Stomach (tissue), 9 donors: ENCODE data around the gene COL1A1. TPM values are rescaled to one million over a fixed set of nuclear protein-coding genes. Genes with fewer than 3 reads are reported as not detected.

Source experiments
- DNase-seq, 2 donors: peaks; one replicate each; pipeline versions ENCODE4 v3.0.0 to v3.0.0-alpha.2; 2013 to 2019
- H3K27ac ChIP-seq, 5 donors: fragments of 200-600 bp in 4 of 5; sonication (generic) in 4 of 5; one replicate each; pipeline ENCODE4 v1.5.1; 2013 to 2019; ENCODE audit warnings: mild to moderate bottlenecking in 1 of 5, moderate library complexity in 1 of 5
- H3K27me3 ChIP-seq, 3 donors: fragments of 200-600 bp; sonication (generic); one replicate each; pipeline ENCODE4 v1.5.1; 2017 to 2019; ENCODE audit warnings: mixed run types in 1 of 3
- H3K36me3 ChIP-seq, 4 donors: fragments of 200-600 bp; sonication (generic); 1 replicate in 3 of 4; 2 replicates in 1 of 4; pipeline ENCODE4 v1.5.1; 2016 to 2019
- H3K4me1 ChIP-seq, 4 donors: fragments of 200-600 bp; sonication (generic); one replicate each; pipeline ENCODE4 v1.5.1; 2016 to 2019
- H3K4me3 ChIP-seq, 4 donors: fragments of 200-600 bp; sonication (generic) in 3 of 4; one replicate each; pipeline ENCODE4 v1.5.1; 2016 to 2019; ENCODE audit warnings: mild to moderate bottlenecking in 1 of 4
- H3K9me3 ChIP-seq, 4 donors: fragments of 200-600 bp; sonication (generic); one replicate each; pipeline ENCODE4 v1.5.1; 2016 to 2019
- EP300 ChIP-seq: sonication (generic); formaldehyde crosslinking; IDR thresholded peaks from one replicate; pipeline ENCODE4 v1.6.1; 2017; ENCODE audit warnings: antibody characterized with exemption
- POLR2A ChIP-seq, 4 donors: fragments of 450-650 bp; IDR thresholded peaks; one replicate each; pipeline ENCODE4 v1.6.1; 2016; ENCODE audit warnings: antibody characterized with exemption in 4 of 4, control low read depth in 2 of 4, mild to moderate bottlenecking in 1 of 4, moderate library complexity in 1 of 4
- POLR2AphosphoS5 ChIP-seq, 3 donors: sonication (generic); formaldehyde crosslinking; IDR thresholded peaks; one replicate each; pipeline ENCODE4 v1.6.1; 2016; ENCODE audit warnings: antibody characterized with exemption in 3 of 3
- WGBS, 5 donors: extraction: QIAGEN DNeasy Blood & Tissue Kit in 3 of 5; methylation state at CpG; one replicate each; pipeline versions ENCODE4 v1.1.5 to v1.1.7; 2013 to 2018; 5-methylcytosine and 5-hydroxymethylcytosine counted together
- intact Hi-C: fragments of 100-400 bp; cut with DNase I; formaldehyde crosslinking; loops from one replicate; pipeline ENCODE4 v1.15.1; 2023; ENCODE audit warnings: low total_unique reads
- polyA plus RNA-seq, 3 donors: library from polyadenylated mRNA; stranded (reverse); fragments of 200-250 nt; gene quantifications; one replicate each; pipeline ENCODE4 v1.2.3, GENCODE V29; 2013
- total RNA-seq, 5 donors: library from RNA; depleted of rRNA; stranded (reverse); fragments of >200 nt; gene quantifications; one replicate each; pipeline versions ENCODE4 v1.1.0 to v1.2.3, GENCODE V29; 2014 to 2016
- TF ChIP-seq, protein P1 (sequence below), 7 experiments: fragments of 450-650 bp in 4 of 7; fragments of 200-600 bp in 3 of 7; sonication (generic) in 3 of 7; IDR thresholded peaks; one replicate each; pipeline ENCODE4 v1.5.1; 2016 to 2019; ENCODE audit warnings: antibody characterized with exemption in 7 of 7, control low read depth in 2 of 7, mild to moderate bottlenecking in 1 of 7
- donor health status: healthy with polysubstance abuse.
- donor health status: Bipolar disorder and iron deficiency.
- donor health status: healthy.

Gene COL1A1
- total and polyA plus RNA-seq, 8 donors, result 17.9 to 1,931 (median 142) TPM

DNA sequence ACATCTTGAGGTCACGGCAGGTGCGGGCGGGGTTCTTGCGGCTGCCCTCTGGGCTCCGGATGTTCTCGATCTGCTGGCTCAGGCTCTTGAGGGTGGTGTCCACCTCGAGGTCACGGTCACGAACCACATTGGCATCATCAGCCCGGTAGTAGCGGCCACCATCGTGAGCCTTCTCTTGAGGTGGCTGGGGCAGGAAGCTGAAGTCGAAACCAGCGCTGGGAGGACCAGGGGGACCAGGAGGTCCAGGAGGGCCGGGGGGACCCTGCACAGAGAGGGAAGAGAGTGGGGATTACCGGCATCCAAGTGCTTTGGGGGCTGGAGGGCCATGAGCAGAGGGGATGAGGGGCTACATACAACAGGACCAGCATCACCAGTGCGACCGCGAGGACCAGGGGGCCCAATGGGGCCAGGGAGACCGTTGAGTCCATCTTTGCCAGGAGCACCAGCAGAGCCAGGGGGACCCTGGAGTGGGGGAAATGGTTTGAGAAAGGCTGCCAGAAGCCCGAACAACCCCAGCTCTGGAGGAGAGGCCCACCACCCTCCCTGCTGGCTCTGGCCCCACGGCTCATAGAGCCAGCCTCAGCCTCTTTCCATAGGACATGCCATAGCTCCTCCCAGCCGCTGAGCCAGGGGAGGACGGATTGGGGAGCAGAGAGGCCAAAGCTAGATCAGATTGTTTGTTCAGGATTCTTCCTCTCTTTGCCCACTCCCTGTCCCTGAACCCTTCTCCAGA, 14.6 kb downstream of the COL1A1 start:
- H3K9me3 ChIP-seq, result no peaks in the 10 kb centered on the region
- 75 to 86% (median 79%) methylated on average over 21 to 24 of the region's 24 CpGs for WGBS, 5 donors
- peak overlapping the region in 3 of 5 donors; percentile 42 to 80 (median 79) for H3K27ac ChIP-seq
- peaks cover 5 to 36% (median 23%) of the 10 kb centered on the region in 4 donors for H3K4me1 ChIP-seq
- no peaks in the 10 kb centered on the region for H3K27me3 ChIP-seq
- DNase-seq, result peak in 1 of 2 donors; percentile 69
- peaks cover 59 to 73% (median 70%) of the 10 kb centered on the region in 4 donors for H3K36me3 ChIP-seq
- H3K4me3 ChIP-seq, result no peak overlapping the region
- intact Hi-C loops, result no loop called here
- TF ChIP-seq POLR2A (IDR thresholded peaks at IDR 0.05), result no peak
- TF ChIP-seq EP300, result no peak
- TF ChIP-seq, protein P1, sequence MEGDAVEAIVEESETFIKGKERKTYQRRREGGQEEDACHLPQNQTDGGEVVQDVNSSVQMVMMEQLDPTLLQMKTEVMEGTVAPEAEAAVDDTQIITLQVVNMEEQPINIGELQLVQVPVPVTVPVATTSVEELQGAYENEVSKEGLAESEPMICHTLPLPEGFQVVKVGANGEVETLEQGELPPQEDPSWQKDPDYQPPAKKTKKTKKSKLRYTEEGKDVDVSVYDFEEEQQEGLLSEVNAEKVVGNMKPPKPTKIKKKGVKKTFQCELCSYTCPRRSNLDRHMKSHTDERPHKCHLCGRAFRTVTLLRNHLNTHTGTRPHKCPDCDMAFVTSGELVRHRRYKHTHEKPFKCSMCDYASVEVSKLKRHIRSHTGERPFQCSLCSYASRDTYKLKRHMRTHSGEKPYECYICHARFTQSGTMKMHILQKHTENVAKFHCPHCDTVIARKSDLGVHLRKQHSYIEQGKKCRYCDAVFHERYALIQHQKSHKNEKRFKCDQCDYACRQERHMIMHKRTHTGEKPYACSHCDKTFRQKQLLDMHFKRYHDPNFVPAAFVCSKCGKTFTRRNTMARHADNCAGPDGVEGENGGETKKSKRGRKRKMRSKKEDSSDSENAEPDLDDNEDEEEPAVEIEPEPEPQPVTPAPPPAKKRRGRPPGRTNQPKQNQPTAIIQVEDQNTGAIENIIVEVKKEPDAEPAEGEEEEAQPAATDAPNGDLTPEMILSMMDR (IDR thresholded peaks at IDR 0.05), result no peak
- no peak for TF ChIP-seq POLR2AphosphoS5 (IDR thresholded peaks at IDR 0.05)

- Histone ChIP-seq H3K4me3 (no peak overlapping the region), H3K27ac (peak overlapping the region in 3 of 5 donors; percentile 78 to 80 (median 79)), H3K4me1 (peaks cover 5 to 36% (median 23%) of the 10 kb centered on the region in 4 donors), H3K36me3 (peaks cover 50 to 63% (median 60%) of the 10 kb centered on the region in 4 donors), H3K27me3 (no peaks in the 10 kb centered on the region), H3K9me3 (no peaks in the 10 kb centered on the region)
- 61 to 87% (median 86%) methylated on average over 18 to 31 of the region's 31 CpGs for WGBS, 5 donors
- TF ChIP-seq POLR2A (IDR thresholded peaks at IDR 0.05) (no peak), POLR2AphosphoS5 (IDR thresholded peaks at IDR 0.05) (no peak), EP300 (no peak)
- TF ChIP-seq, protein P1 (IDR thresholded peaks at IDR 0.05), result no peak
- intact Hi-C loops, result no loop called here
- DNase-seq, result no peak
These were observed 15.6 kb downstream of the COL1A1 start for GRCh38 chr17:50185631-50186471.

DNA sequence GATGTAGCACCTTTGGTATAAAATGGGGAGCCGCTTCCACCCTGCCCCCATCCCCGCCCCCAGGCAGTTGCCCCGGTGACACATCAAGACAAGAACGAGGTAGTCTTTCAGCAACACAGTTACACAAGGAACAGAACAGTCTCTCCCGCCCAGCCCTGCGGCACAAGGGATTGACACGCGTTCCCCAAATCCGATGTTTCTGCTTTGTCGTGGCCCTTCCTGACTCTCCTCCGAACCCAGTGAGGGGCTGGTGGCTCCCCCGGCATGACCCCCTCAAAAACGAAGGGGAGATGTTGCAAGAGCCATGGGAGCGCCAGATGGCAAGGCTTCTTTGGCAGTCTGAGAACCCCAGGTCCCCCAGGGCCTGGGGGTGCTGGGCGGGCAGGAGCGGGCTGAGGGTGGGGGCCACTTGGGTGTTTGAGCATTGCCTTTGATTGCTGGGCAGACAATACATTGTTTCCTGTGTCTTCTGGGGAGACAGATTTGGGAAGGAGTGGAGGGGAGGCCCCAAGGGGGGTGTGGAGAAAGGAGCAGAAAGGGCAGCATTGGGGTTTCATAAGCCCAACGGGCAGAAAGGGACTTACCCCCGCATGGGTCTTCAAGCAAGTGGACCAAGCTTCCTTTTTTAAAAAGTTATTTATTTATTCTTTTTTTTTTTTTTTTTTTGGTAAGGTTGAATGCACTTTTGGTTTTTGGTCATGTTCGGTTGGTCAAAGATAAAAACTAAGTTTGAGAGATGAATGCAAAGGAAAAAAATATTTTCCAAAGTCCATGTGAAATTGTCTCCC, 16.6 kb downstream of the COL1A1 start:
- Histone ChIP-seq H3K9me3 (no peaks in the 10 kb centered on the region), H3K4me3 (no peak overlapping the region), H3K27me3 (no peaks in the 10 kb centered on the region), H3K4me1 (peaks cover 5 to 36% (median 23%) of the 10 kb centered on the region in 4 donors), H3K27ac (peak overlapping the region in 4 of 5 donors; percentile 22 to 80 (median 78)), H3K36me3 (peaks cover 41 to 53% (median 50%) of the 10 kb centered on the region in 4 donors)
- intact Hi-C loops, result no loop called here
- 58 to 68% (median 66%) methylated on average over 19 of the region's 19 CpGs for WGBS, 5 donors
- TF ChIP-seq POLR2A (IDR thresholded peaks at IDR 0.05), result no peak
- TF ChIP-seq, protein P1 (IDR thresholded peaks at IDR 0.05), result no peak
- TF ChIP-seq POLR2AphosphoS5 (IDR thresholded peaks at IDR 0.05), result peak; percentile 28 to 44 (median 41)
- TF ChIP-seq EP300, result no peak
- no peak for DNase-seq

DNA sequence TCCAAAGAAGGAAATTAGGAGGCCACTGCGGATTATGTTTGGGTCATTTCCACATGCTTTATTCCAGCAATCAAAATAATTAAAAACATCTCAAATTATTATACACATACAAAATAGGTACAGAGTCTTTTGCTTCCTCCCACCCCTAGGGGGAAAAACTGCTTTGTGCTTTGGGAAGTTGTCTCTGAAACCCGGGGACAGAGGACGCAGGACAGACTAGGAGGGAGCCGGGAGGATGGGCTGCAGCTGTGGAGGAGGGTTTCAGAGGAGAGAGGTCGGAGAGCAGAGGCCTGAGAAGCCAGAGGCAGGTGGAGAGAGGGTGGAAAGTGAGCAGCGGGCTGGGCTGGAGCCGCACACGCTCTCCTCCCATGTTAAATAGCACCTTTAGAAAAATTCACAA, 17.4 kb downstream of the COL1A1 start:
- TF ChIP-seq POLR2AphosphoS5 (IDR thresholded peaks at IDR 0.05), result no peak
- TF ChIP-seq, protein P1 (IDR thresholded peaks at IDR 0.05), result no peak
- Histone ChIP-seq H3K36me3 (peaks cover 33 to 45% (median 43%) of the 10 kb centered on the region in 4 donors), H3K4me1 (peaks cover 5 to 33% (median 22%) of the 10 kb centered on the region in 4 donors), H3K9me3 (no peaks in the 10 kb centered on the region), H3K27me3 (no peaks in the 10 kb centered on the region), H3K27ac (peak overlapping the region in 4 of 5 donors; percentile 59 to 80 (median 78)), H3K4me3 (peak overlapping the region in 2 of 4 donors; percentile 4 to 16)
- intact Hi-C loops, result no loop called here
- WGBS, 5 donors, result 40 to 59% (median 54%) methylated on average over 8 of the region's 8 CpGs
- no peak for DNase-seq
